ENCODE data around the gene SCYL2. TPM values are rescaled to one million over a fixed set of nuclear protein-coding genes. Genes with fewer than 3 reads are reported as not detected.

Gene SCYL2
- total RNA-seq, 1 donor from 2014 or later = 68.7 TPM

- H2AFZ ChIP-seq (ENCODE audit: low read depth, low read length) = peak overlapping the region; percentile 94
- FAIRE-seq = no peak
- Mint-ChIP-seq H3K4me1 (ENCODE audit: low read depth, unreplicated experiment) (peaks cover 5% of the 10 kb centered on the region), H3K36me3 (ENCODE audit: low read depth, unreplicated experiment) (no peaks in the 10 kb centered on the region), H3K4me3 (ENCODE audit: unreplicated experiment) (peak overlapping the region; percentile 97), H3K27ac (ENCODE audit: unreplicated experiment) (no peak overlapping the region), H3K9me3 (ENCODE audit: unreplicated experiment) (no peaks in the 10 kb centered on the region), H3K27me3 (ENCODE audit: low read depth, unreplicated experiment) (no peaks in the 10 kb centered on the region)
- H3K79me2 ChIP-seq (ENCODE audit: insufficient read depth, low read length) = peaks cover 41% of the 10 kb centered on the region
- peak overlapping the region; percentile 76 for H3K4me3 ChIP-seq (ENCODE audit: insufficient read depth, low read depth, low read length)
- H3K4me2 ChIP-seq (ENCODE audit: low read length) = peak overlapping the region; percentile 85
- peaks cover 12% of the 10 kb centered on the region for H3K4me1 ChIP-seq (ENCODE audit: insufficient read depth, low read length)
- DNase-seq (ENCODE audit: low read depth) = no peak
- peak overlapping the region; percentile 64 for H3K27ac ChIP-seq (ENCODE audit: low read depth, low read length)
- no peaks in the 10 kb centered on the region for H3K9me3 ChIP-seq (ENCODE audit: insufficient read depth, low read depth, low read length)
- no peaks in the 10 kb centered on the region for H3K36me3 ChIP-seq (ENCODE audit: insufficient read depth, low read length)
- TF ChIP-seq CTCF (IDR thresholded peaks at IDR 0.05; ENCODE audit: insufficient read depth, low read depth, low read length) (no peak), EZH2 (IDR thresholded peaks at IDR 0.05; ENCODE audit: insufficient read depth, low read length) (no peak)
- H3K27me3 ChIP-seq (ENCODE audit: insufficient read depth, low read length) = no peaks in the 10 kb centered on the region
- peak overlapping the region; percentile 92 for H3K9ac ChIP-seq (ENCODE audit: low read length)
- peaks cover 15% of the 10 kb centered on the region for H4K20me1 ChIP-seq (ENCODE audit: insufficient read depth, low read length)
These were observed 467 bp upstream of the SCYL2 start for GRCh38 chr12:100266585-100266834.

GRCh38 chr12:100267603-100268281 is 765 bp downstream of the SCYL2 start:
- Mint-ChIP-seq H3K27me3 (ENCODE audit: low read depth, unreplicated experiment) (no peaks in the 10 kb centered on the region), H3K4me1 (ENCODE audit: low read depth, unreplicated experiment) (peaks cover 5% of the 10 kb centered on the region), H3K36me3 (ENCODE audit: low read depth, unreplicated experiment) (no peaks in the 10 kb centered on the region), H3K9me3 (ENCODE audit: unreplicated experiment) (no peaks in the 10 kb centered on the region), H3K27ac (ENCODE audit: unreplicated experiment) (peak overlapping the region; percentile 78), H3K4me3 (ENCODE audit: unreplicated experiment) (peak overlapping the region; percentile 97)
- no peak for TF ChIP-seq EZH2 (IDR thresholded peaks at IDR 0.05; ENCODE audit: insufficient read depth, low read length)
- no peak for TF ChIP-seq CTCF (IDR thresholded peaks at IDR 0.05; ENCODE audit: insufficient read depth, low read depth, low read length)
- H3K4me3 ChIP-seq (ENCODE audit: insufficient read depth, low read depth, low read length) = peak overlapping the region; percentile 76
- H3K4me2 ChIP-seq (ENCODE audit: low read length) = peak overlapping the region; percentile 85
- peak overlapping the region; percentile 88 for H3K27ac ChIP-seq (ENCODE audit: low read depth, low read length)
- H3K9ac ChIP-seq (ENCODE audit: low read length) = peak overlapping the region; percentile 92
- H3K9me3 ChIP-seq (ENCODE audit: insufficient read depth, low read depth, low read length) = no peaks in the 10 kb centered on the region
- peaks cover 12% of the 10 kb centered on the region for H3K4me1 ChIP-seq (ENCODE audit: insufficient read depth, low read length)
- peaks cover 24% of the 10 kb centered on the region for H4K20me1 ChIP-seq (ENCODE audit: insufficient read depth, low read length)
- H3K79me2 ChIP-seq (ENCODE audit: insufficient read depth, low read length) = peaks cover 53% of the 10 kb centered on the region
- FAIRE-seq (no peak), DNase-seq (ENCODE audit: low read depth) (peak; percentile 51)
- H2AFZ ChIP-seq (ENCODE audit: low read depth, low read length) = peak overlapping the region; percentile 84
- no peaks in the 10 kb centered on the region for H3K36me3 ChIP-seq (ENCODE audit: insufficient read depth, low read length)
- no peaks in the 10 kb centered on the region for H3K27me3 ChIP-seq (ENCODE audit: insufficient read depth, low read length)

DNA sequence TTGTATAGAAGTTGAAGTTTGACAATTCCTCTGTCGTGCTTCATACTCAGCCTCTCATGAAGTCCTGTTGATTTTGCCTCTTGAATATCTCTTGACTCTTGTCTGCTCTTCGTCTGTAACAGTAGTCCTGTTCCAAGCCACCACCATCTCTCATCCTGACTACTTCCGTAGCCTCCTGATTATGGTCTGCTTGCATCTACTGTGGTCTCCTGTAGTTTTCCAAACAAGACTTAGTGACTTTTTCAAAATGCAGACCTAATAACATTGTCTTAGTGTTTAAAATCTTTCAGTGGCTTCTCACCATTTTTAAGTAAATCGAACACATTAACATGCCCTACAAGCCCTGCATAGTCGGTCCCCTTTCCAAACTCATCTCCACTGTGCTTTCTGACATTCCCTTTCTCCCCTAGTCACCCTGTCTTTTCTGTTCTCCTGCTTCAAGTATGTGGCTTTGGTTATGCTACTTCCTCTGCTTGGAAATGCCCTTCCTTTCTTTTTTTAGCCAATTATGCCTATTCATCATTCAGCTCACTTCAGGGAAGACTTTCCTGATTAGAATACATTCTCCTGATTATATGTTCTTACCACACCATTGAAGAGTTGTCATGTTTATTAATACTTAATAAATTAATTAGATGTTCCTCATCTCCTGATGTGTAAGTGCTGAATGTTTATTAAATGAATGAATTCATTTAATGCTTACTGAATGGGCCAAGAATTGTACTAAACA is 2.0 kb downstream of the SCYL2 start:
- H3K9me3 ChIP-seq (ENCODE audit: insufficient read depth, low read depth, low read length) = no peaks in the 10 kb centered on the region
- TF ChIP-seq EZH2 (IDR thresholded peaks at IDR 0.05; ENCODE audit: insufficient read depth, low read length) (no peak), CTCF (IDR thresholded peaks at IDR 0.05; ENCODE audit: insufficient read depth, low read depth, low read length) (no peak)
- Mint-ChIP-seq H3K36me3 (ENCODE audit: low read depth, unreplicated experiment) (no peaks in the 10 kb centered on the region), H3K27me3 (ENCODE audit: low read depth, unreplicated experiment) (no peaks in the 10 kb centered on the region), H3K4me3 (ENCODE audit: unreplicated experiment) (peak overlapping the region; percentile 97), H3K4me1 (ENCODE audit: low read depth, unreplicated experiment) (peaks cover 5% of the 10 kb centered on the region), H3K27ac (ENCODE audit: unreplicated experiment) (peak overlapping the region; percentile 30), H3K9me3 (ENCODE audit: unreplicated experiment) (no peaks in the 10 kb centered on the region)
- H3K9ac ChIP-seq (ENCODE audit: low read length) = peak overlapping the region; percentile 92
- no peak overlapping the region for H2AFZ ChIP-seq (ENCODE audit: low read depth, low read length)
- peak overlapping the region; percentile 76 for H3K4me3 ChIP-seq (ENCODE audit: insufficient read depth, low read depth, low read length)
- H3K4me2 ChIP-seq (ENCODE audit: low read length) = peak overlapping the region; percentile 85
- peaks cover 66% of the 10 kb centered on the region for H3K79me2 ChIP-seq (ENCODE audit: insufficient read depth, low read length)
- peaks cover 36% of the 10 kb centered on the region for H4K20me1 ChIP-seq (ENCODE audit: insufficient read depth, low read length)
- peak overlapping the region; percentile 3 for H3K27ac ChIP-seq (ENCODE audit: low read depth, low read length)
- H3K4me1 ChIP-seq (ENCODE audit: insufficient read depth, low read length) = peaks cover 12% of the 10 kb centered on the region
- H3K36me3 ChIP-seq (ENCODE audit: insufficient read depth, low read length) = no peaks in the 10 kb centered on the region
- peak; percentile 33 for DNase-seq (ENCODE audit: low read depth)
- FAIRE-seq = no peak
- H3K27me3 ChIP-seq (ENCODE audit: insufficient read depth, low read length) = no peaks in the 10 kb centered on the region

Data from astrocyte (in vitro differentiated cells and primary cell).